ENCODE data around the gene ATP6V0D1.

Gene ATP6V0D1

GRCh38 chr16:67480833-67481560 lies at the start of gene ATP6V0D1 (continued):
- TF ChIP-seq ZNF518A (tag by site-specific recombination; conservative IDR thresholded peaks at IDR 0.05; ENCODE audit: low read depth) (peak; percentile 43; the same call in 1 of the 2 replicates), CTCF (tag by site-specific recombination; IDR thresholded peaks at IDR 0.05) (peak; percentile 96), ZBTB21 (tag by site-specific recombination; IDR thresholded peaks at IDR 0.05) (0 out of 2 replicates have a peak, but pooled peaks have one; percentile 10), ZFHX2 (tag by site-specific recombination; conservative IDR thresholded peaks at IDR 0.05) (peak; percentile 58), ZEB2 (tag by site-specific recombination; IDR thresholded peaks at IDR 0.05) (peak; percentile 60; the same call in 1 of the 2 replicates), PATZ1 (tag by site-specific recombination; IDR thresholded peaks at IDR 0.05) (peak; percentile 50; the same call in 1 of the 2 replicates), GLI4 (tag by site-specific recombination; IDR thresholded peaks at IDR 0.05) (no peak), ZXDB (tag by site-specific recombination; IDR thresholded peaks at IDR 0.05) (peak; percentile 82), ZNF843 (tag by site-specific recombination; IDR thresholded peaks at IDR 0.05) (peak; percentile 78), ZNF341 (tag by site-specific recombination; IDR thresholded peaks at IDR 0.05; ENCODE audit: low read depth) (peak; percentile 42), ZNF629 (tag by site-specific recombination; IDR thresholded peaks at IDR 0.05) (peak; percentile 63), OVOL3 (tag by site-specific recombination; IDR thresholded peaks at IDR 0.05) (peak; percentile 78; the same call in 1 of the 2 replicates), ZNF114 (tag by site-specific recombination; IDR thresholded peaks at IDR 0.05) (no peak), ZNF76 (tag by site-specific recombination; IDR thresholded peaks at IDR 0.05; ENCODE audit: borderline replicate concordance, low read depth) (peak; percentile 86), PRDM10 (tag by site-specific recombination; IDR thresholded peaks at IDR 0.05) (0 out of 2 replicates have a peak, but pooled peaks have one; percentile 16), SCRT2 (tag by site-specific recombination; IDR thresholded peaks at IDR 0.05) (peak; percentile 27; the same call in 1 of the 2 replicates), PRDM1 (tag by site-specific recombination; IDR thresholded peaks at IDR 0.05) (peak; percentile 60), ZNF704 (tag by site-specific recombination; IDR thresholded peaks at IDR 0.05) (peak; percentile 100), ZNF610 (tag by site-specific recombination; IDR thresholded peaks at IDR 0.05; ENCODE audit: borderline replicate concordance) (peak; percentile 92; the same call in 1 of the 2 replicates), ZNF140 (tag by site-specific recombination; IDR thresholded peaks at IDR 0.05) (no peak), ZNF449 (tag by site-specific recombination; IDR thresholded peaks at IDR 0.05) (peak; percentile 59; the same call in 1 of the 2 replicates), ZBTB20 (tag by site-specific recombination; IDR thresholded peaks at IDR 0.05) (peak; percentile 82)
